GM19035 (cell line): ENCODE results near the gene ARF3.

Experiments
- ATAC-seq: cut with Tn5 transposase; IDR thresholded peaks from one replicate; pipeline ENCODE4 v1.9.1; 2021; ENCODE audit not compliant: unreplicated experiment

The ARF3 gene

GRCh38 chr12:48982397-48983080, 25.3 kb upstream of the ARF3 start:
- ATAC-seq, result no peak

DNA sequence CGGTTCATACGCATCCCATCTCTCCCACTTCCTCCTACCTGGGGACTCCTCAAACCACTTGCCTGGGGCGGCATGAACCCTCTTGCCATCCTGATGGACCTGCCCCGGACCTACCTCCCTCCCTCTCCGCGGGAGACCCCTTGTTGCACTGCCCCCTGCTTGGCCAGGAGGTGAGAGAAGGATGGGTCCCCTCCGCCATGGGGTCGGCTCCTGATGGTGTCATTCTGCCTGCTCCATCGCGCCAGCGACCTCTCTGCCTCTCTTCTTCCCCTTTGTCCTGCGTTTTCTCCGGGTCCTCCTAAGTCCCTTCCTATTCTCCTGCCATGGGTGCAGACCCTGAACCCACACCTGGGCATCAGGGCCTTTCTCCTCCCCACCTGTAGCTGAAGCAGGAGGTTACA, 24.5 kb upstream of the ARF3 start:
- no peak for ATAC-seq

- no peak for ATAC-seq
Observed at GRCh38 chr12:48980953-48981756, 23.9 kb upstream of the ARF3 start.

DNA sequence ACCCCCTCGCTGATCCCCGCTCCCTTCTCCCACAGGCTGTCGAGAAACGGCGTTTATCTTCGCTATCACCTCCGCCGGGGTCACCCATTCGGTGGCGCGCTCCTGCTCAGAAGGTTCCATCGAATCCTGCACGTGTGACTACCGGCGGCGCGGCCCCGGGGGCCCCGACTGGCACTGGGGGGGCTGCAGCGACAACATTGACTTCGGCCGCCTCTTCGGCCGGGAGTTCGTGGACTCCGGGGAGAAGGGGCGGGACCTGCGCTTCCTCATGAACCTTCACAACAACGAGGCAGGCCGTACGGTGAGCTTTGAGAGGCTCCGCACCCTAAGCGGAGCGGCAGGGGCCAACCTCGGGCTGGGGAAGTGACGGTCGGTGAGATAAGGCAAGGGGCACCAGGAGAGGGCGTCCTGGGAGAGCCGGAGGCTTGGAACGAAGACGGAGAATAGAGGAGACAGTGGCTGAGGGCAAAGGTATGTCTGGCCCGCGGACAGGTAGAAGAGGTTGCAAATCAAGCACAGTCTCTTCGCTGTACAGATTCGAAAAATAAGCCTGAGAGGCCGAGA, 23.2 kb upstream of the ARF3 start:
- ATAC-seq, result no peak

- ATAC-seq, result no peak
Observed at GRCh38 chr12:48979602-48980388, 22.5 kb upstream of the ARF3 start.

DNA sequence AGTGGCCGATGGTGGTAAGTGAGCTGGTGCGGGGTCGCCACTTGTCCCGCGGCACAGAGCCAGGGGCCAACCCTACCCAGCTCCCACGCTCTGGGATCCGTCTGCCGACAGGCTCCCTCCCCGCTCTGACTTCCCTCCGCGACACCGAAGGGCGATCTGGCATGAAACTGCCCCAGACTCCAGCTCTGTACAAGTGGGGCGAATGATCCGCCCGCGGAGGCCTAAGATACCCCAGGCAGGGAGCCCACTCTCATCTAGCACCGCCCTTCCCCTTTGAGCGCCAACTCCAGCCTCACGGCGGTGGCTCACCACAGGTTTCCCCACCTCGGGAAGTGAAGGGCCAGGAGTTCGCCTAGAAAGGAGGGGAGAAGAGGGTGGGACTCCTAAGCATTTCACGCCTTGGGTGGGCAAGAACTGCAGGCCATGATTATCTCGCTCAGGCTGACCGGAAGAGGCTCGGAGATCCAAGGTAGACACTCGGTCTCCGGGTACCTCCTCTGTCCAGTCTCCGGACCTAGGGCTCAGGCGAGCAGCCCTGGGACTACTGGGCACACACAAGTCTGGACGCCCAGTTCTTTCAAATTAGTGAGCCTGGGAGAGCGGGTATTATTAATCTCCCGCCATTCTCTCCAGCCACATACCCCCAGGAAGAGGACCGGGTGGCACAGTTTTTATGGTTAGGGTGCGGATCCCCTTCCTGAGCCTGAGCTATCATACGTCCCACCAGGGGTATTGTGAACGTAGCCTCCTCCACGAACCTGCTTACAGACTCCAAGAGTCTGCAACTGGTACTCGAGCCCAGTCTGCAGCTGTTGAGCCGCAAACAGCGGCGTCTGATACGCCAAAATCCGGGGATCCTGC, 21.7 kb upstream of the ARF3 start:
- no peak for ATAC-seq

DNA sequence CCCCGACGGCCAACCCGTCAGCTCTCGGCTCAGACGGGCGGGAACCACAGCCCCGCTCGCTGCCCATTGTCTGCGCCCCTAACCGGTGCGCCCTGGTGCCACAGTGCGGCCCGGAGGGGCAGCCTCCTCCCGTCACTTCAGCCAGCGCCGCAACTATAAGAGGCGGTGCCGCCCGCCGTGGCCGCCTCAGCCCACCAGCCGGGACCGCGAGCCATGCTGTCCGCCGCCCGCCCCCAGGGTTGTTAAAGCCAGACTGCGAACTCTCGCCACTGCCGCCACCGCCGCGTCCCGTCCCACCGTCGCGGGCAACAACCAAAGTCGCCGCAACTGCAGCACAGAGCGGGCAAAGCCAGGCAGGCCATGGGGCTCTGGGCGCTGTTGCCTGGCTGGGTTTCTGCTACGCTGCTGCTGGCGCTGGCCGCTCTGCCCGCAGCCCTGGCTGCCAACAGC, 21.0 kb upstream of the ARF3 start, which contains the start of gene WNT1:
Gene WNT1, plus strand, starts transcription at position 32 of the 450 bp plus-strand sequence. Its CDS starts 329 bp downstream, at position 361.
- ATAC-seq, result no peak

- no peak for ATAC-seq
Observed at GRCh38 chr12:48977290-48978281, 20.3 kb upstream of the ARF3 start.

DNA sequence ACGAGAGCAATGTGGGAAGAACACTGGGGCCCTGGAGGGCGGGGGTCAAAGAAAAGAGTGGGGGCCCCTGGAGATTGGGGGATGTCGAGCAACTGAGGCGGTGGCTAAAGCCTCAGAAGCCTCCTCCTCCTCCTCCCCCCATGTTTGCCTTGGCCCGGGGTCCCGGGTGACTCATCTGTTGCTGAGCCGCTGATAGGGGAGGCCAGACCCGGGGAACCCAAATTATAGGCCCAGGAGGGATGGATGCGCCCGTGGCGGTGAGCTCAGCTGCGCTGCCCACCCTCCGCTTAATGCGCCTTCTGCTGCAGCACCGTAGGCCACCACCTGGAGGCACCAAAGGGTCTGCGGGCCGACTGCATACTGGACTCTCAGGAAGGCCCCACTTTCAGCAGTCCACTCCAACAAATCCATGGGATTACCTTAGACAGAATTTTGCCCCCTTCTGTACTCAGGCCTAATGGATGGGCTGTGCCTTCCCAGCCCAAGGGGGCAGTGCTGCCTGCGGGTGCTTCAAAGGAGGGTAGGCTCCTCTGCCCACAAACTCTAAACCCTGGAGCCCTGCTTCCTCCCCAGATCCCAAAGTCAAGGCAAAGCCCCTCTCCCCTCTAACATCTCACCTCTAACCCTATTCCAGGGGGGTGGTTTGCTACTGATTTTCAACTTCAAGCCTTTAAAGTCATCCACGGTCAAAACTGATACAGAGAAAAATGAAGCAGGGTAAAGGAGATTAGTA, 16.8 kb upstream of the ARF3 start:
- no peak for ATAC-seq

GRCh38 chr12:48973531-48973930, 16.2 kb upstream of the ARF3 start:
- no peak for ATAC-seq

- ATAC-seq, result no peak
Observed at GRCh38 chr12:48972952-48973483, 15.7 kb upstream of the ARF3 start.

DNA sequence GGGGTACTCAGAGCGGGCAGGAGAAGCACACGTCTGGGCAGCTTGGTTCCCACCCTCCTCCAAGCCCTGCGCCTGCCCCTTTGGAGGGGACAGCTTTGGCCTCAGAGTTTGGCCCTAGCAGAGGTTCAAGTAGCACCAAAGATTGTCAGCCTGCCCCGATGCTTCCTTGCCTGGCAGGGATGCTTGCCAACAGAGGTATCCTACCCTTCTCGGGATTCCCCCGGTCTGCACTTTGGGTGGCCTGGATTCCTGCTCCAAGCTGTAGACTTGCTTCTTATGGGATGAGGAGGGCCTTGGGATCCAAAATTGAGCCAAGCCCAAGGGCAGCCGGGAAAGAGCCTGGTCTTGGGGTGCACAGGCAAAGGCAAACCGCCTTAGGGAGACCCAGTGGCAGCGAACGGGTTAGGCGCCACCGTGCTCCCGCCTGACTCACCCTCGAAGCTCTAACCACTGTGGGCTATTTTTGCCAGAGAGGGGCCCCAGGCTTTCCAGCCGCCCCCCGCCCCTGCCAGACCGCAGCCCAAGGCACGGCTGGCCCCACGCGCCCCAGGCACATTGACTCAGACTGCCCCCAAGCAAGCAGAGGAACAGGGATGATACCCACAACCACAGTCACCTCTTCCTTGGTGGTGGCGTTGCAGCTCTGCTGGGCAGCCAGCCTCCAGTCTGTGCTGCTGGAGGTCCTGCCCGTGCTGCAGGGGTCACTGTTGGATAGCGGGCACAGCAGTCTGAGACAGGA, 15.1 kb upstream of the ARF3 start:
- ATAC-seq, result no peak

DNA sequence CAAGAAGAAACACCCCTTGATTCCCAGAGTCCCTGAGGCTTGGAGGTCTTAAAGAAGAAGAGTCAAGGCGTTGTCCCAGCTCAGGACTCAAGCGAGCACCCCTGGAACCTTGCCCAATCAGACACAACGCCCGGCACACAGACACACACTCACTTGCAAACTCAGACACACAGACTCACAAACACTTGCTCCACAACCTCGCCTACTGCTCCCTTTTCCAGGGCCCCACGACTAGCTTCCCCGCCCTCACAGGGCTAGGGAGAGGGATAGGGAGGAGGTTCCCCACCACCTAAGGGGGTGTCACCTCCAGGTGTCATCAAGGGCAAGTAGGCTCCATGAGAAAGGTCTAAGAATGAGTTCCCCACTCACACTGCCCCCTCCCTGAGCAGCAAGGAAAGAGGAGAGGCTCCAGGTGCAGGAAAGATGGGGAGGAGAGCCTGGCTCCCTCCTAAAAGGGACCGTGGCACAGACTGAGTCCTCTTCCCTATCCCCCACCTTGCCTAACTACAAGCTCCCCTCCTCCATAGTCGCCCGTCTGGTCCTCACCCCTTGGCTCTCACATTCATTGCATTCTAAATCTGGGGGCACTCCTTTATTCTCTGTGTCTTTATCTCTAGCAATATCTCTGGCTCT, 13.5 kb upstream of the ARF3 start:
- no peak for ATAC-seq

- no peak for ATAC-seq
Observed at GRCh38 chr12:48969833-48970701, 12.8 kb upstream of the ARF3 start.

GRCh38 chr12:48969160-48969771, 12.0 kb upstream of the ARF3 start:
- ATAC-seq, result no peak

DNA sequence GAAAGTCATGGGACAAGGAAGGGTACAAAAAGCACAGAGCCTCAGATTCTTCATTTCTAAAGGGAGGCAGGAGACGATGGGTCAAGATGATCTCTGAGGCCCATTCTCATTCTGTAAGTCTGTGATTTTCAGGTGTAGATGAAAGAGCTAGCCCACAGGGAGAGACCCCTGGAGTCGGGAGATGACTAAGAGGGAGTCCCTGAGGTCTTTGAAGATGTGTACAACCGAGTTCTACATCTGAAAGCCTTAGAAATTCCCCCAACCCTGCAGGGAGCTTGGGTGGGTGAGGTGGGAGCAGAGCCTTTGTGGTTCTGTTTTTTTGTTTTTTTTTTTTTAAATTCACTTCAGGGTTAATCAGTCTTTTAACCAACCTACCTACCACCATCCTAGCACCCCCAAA, 11.2 kb upstream of the ARF3 start:
- no peak for ATAC-seq
